ENCODE measurements around the gene C17orf107.
A peak's percentile ranks its signal among the peaks of the same experiment; 100 is the strongest.

The C17orf107 gene

DNA sequence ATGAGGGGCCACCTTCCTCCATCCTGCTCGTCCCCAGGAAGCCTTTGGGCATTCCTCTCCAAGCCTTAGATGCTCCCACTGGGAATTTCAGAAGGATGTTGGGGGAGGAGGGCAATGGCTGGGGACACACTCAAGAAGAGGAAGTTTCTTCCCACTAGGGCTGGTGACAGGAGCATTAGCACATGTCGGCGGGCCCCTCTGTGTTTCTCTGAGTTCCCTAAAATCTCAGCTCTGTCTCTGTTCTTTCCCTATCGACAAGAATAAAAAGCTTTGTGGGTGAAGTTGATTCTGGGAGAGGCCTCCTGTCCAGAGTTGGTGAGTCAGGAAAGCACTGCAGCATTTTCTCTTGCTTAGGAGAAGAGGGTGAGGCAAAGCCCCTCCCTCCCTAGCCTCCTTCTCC lies 19.7 kb upstream of the C17orf107 start:
- no peak for DNase-seq

DNA sequence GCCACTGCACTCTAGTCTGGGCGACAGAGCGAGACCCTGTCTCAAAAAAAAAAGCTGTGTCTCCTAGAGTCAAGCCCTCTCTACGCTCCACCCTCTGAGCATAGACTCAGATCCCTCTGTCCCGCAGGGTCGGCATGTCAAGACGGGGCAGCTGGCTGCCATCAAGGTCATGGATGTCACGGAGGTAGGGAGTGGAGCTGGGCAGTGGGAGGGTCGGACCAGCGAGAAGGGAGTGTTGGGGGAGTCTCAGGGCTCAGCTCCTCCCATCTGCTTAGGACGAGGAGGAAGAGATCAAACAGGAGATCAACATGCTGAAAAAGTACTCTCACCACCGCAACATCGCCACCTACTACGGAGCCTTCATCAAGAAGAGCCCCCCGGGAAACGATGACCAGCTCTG lies 18.5 kb upstream of the C17orf107 start:
- no peak for DNase-seq

DNA sequence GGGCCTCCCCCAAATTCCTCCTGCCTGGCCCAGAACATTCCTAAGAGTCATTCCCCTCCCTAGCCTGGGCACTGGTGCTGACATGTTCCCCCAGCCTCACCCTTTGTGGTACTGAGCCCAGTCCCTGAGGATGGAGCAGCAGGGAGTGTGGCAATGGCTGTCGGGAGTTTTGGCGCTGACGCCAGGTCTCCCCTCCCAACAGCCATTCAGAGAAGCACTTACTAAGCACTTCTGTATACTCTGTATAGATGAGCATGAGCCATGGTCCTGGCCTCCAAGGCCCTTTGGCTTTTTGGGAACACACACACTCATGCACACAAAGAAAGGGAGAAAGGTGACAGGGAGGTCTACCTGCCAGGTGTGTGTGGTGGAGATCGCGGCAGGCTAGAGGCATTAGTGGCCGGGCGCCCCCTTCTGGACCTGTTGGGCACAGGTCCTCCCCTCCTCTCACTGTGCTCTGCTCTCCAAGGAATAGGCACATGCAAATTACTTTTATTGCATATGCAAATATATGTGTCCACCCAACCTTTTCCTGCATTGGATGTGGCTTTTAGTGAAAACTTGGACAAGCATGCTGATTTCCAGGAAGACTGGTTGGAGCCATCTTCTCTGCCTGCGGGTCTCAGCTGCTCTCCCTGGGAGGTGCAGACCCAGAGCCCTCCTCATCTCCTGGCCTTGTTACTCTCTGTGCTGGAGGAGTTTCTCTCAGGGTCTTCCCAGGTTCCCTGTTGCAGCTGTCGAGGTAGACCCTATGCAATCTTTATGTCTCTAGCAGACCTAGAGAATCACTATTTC lies 17.4 kb upstream of the C17orf107 start:
- peak; percentile 66 for DNase-seq

DNA sequence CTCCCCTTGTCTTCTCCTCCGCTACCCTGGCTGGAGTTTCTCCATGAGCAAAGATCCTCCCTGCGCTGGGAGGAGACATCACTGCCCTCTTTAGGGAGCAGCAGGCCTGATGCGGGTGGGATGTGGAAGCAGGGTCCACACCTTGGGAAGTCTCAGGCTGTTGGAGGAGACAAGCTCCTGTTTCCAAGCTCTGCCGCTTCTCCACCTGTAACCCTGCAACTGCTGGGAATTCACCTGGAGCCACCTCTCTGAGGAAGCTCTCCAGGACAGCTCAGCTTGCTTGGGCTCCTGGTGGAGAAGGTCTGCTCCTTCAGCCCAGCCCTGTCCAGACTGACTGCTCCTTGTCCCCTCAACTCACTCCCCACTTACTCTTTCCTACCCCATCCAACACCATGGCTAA lies 14.8 kb upstream of the C17orf107 start:
- DNase-seq = no peak

GRCh38 chr17:4886830-4887229 lies 12.5 kb upstream of the C17orf107 start:
- no peak for DNase-seq

DNA sequence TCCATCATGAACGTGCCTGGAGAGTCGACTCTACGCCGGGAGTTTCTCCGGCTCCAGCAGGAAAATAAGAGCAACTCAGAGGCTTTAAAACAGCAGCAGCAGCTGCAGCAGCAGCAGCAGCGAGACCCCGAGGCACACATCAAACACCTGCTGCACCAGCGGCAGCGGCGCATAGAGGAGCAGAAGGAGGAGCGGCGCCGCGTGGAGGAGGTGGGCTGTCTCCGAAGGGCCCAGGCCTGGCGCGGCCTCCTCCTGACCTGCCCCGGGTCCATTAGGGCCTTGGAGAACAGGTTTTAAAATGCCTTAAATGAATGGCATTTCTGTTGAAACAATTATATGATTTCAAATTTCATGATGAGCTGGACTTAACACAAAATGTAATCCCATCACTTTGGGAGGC lies 11.8 kb upstream of the C17orf107 start:
- DNase-seq = no peak

- no peak for DNase-seq
These were observed 7.6 kb upstream of the C17orf107 start for GRCh38 chr17:4891411-4892410.

- DNase-seq = no peak
These were observed 6.7 kb upstream of the C17orf107 start for GRCh38 chr17:4892499-4893221.

DNA sequence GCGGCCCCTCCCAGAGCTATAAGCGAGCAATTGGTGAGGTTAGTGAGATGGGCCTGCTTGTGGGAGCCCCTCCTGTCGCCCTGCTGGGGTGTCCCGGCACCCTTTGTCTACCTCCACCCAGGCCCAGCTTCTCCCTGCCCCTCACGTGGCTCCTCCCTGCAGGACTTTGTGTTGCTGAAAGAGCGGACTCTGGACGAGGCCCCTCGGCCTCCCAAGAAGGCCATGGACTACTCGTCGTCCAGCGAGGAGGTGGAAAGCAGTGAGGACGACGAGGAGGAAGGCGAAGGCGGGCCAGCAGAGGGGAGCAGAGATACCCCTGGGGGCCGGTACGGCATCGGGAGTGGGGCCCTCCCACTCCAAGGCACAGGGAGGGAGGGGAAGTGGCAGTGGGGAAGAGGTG lies 6.1 kb upstream of the C17orf107 start:
- DNase-seq = no peak

DNA sequence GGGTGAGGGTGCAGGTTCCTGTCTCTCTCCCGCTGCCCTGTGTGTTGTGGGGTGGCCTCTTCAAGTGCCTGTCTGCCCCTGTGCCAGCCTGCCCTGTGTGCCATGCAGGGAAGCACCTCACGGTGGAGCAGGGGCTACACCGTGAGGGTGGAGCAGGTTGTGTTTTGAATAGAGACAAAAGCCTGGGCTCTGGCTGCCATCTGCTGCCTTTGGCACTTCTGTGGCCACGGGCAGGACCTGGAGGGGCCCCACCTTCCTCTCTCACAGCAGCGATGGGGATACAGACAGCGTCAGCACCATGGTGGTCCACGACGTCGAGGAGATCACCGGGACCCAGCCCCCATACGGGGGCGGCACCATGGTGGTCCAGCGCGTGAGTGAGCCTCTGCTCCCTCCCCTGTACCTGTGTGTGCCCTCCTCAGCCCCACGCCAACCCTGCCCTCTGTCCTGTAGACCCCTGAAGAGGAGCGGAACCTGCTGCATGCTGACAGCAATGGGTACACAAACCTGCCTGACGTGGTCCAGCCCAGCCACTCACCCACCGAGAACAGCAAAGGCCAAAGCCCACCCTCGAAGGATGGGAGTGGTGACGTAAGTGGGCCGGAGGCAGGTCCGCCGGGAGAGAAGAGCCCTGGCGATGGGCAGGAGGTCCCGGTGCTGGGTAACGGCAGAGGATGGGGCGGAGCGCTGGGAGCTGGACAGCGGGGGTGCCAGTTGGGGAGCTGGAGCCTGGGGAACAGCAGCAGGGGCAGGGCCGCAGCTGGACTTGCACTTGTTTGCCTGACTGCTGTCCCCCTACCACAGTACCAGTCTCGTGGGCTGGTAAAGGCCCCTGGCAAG lies 5.4 kb upstream of the C17orf107 start:
- DNase-seq = no peak

GRCh38 chr17:4895121-4895520 lies 4.2 kb upstream of the C17orf107 start:
- no peak for DNase-seq

GRCh38 chr17:4895657-4896331 lies 3.5 kb upstream of the C17orf107 start:
- DNase-seq = no peak

- no peak for DNase-seq
These were observed 2.8 kb upstream of the C17orf107 start for GRCh38 chr17:4896332-4897197.

DNA sequence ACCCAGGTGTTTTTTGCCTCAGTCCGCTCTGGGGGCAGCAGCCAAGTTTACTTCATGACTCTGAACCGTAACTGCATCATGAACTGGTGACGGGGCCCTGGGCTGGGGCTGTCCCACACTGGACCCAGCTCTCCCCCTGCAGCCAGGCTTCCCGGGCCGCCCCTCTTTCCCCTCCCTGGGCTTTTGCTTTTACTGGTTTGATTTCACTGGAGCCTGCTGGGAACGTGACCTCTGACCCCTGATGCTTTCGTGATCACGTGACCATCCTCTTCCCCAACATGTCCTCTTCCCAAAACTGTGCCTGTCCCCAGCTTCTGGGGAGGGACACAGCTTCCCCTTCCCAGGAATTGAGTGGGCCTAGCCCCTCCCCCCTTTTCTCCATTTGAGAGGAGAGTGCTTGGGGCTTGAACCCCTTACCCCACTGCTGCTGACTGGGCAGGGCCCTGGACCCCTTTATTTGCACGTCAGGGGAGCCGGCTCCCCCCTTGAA lies 2.1 kb upstream of the C17orf107 start:
- no peak for DNase-seq

DNA sequence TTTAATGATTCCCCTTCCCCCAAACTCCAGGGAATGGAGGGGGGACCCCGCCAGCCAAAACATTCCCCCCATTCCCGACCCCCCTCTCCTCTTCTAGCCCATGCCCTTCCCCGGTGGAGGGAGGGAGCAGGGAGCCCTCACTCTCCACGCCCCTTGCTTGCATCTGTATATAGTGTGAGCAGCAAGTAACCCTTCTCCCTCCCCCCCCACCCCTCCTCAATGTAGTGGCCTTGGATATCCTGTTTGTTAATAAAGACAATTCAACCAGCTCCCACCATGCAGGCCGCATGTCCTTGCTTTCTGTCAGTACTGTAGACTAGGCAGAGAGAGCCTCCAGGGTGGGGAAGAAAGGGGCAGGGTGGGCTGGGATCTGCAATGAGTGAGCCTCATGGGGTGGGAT lies 1.6 kb upstream of the C17orf107 start:
- DNase-seq = no peak

- no peak for DNase-seq
These were observed 985 bp upstream of the C17orf107 start for GRCh38 chr17:4898351-4898750.

GRCh38 chr17:4898927-4899326 lies 409 bp upstream of the C17orf107 start:
- DNase-seq = no peak

GRCh38 chr17:4900231-4901107 lies 1.1 kb downstream of the C17orf107 start:
- DNase-seq = peak; percentile 43

GRCh38 chr17:4901108-4901647 lies 1.8 kb downstream of the C17orf107 start:
- DNase-seq = no peak

All from activated CD4-positive, CD25-positive, alpha-beta regulatory T cell treated with anti-CD3 and anti-CD28 coated beads, Interleukin-2, amount 50 U/mL, for 72 hours (primary cell).